Measurements from ENCODE around the gene GPR39. TPM values are rescaled to one million over a fixed set of nuclear protein-coding genes. Genes with fewer than 3 reads are reported as not detected.

The GPR39 gene
- polyA plus RNA-seq, 2 of the 4 experiments (the other 2 are of a cell fraction): 11.3 to 11.8 TPM

DNA sequence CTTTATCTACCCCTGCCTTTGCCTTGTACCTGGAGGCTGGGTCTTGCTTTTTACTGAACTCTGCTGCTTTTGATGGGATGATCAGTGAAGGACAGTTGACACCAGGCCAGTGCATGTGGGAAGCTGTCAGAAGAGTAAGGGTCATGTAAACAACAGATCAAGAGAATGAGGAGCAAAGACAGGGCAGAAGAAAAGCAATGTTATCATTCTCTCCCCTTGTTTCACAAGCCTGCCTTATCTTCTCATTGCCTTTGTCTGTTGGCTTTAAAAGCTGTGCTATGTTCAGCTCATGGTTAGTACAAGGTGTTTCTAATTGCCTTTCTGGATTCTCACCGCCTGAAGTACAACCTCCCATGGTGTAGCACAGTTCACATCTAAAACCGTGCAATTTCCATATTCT is 225.8 kb downstream of the GPR39 start:
- no peak for TF ChIP-seq CBX2 (IDR thresholded peaks at IDR 0.05; ENCODE audit: borderline replicate concordance, low read depth)
- no peak for TF ChIP-seq HDAC2 (IDR thresholded peaks at IDR 0.05)
- no peak for TF ChIP-seq ZFP36 (IDR thresholded peaks at IDR 0.05; ENCODE audit: borderline replicate concordance, partially characterized antibody)
- TF ChIP-seq, protein P1, sequence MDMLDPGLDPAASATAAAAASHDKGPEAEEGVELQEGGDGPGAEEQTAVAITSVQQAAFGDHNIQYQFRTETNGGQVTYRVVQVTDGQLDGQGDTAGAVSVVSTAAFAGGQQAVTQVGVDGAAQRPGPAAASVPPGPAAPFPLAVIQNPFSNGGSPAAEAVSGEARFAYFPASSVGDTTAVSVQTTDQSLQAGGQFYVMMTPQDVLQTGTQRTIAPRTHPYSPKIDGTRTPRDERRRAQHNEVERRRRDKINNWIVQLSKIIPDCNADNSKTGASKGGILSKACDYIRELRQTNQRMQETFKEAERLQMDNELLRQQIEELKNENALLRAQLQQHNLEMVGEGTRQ (IDR thresholded peaks at IDR 0.05): no peak
- no peak for TF ChIP-seq SMC3 (IDR thresholded peaks at IDR 0.05)
- no peak for TF ChIP-seq NR3C1 (IDR thresholded peaks at IDR 0.05)
- TF ChIP-seq, protein P2, sequence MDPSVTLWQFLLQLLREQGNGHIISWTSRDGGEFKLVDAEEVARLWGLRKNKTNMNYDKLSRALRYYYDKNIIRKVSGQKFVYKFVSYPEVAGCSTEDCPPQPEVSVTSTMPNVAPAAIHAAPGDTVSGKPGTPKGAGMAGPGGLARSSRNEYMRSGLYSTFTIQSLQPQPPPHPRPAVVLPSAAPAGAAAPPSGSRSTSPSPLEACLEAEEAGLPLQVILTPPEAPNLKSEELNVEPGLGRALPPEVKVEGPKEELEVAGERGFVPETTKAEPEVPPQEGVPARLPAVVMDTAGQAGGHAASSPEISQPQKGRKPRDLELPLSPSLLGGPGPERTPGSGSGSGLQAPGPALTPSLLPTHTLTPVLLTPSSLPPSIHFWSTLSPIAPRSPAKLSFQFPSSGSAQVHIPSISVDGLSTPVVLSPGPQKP (IDR thresholded peaks at IDR 0.05; ENCODE audit: low read depth, low read length): no peak
- TF ChIP-seq CHD2 (IDR thresholded peaks at IDR 0.05; ENCODE audit: low read length, partially characterized antibody): no peak
- no peak for TF ChIP-seq HOXB13 (CRISPR knock-in tag; IDR thresholded peaks at IDR 0.05; ENCODE audit: low read depth)
- no peak for TF ChIP-seq RFX5 (IDR thresholded peaks at IDR 0.05)
- TF ChIP-seq HOXA7 (CRISPR knock-in tag; IDR thresholded peaks at IDR 0.05): no peak
- TF ChIP-seq, protein P3, sequence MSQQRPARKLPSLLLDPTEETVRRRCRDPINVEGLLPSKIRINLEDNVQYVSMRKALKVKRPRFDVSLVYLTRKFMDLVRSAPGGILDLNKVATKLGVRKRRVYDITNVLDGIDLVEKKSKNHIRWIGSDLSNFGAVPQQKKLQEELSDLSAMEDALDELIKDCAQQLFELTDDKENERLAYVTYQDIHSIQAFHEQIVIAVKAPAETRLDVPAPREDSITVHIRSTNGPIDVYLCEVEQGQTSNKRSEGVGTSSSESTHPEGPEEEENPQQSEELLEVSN (IDR thresholded peaks at IDR 0.05; ENCODE audit: borderline replicate concordance, low read depth): no peak
- no peak for TF ChIP-seq EHMT2 (IDR thresholded peaks at IDR 0.05; ENCODE audit: low read depth)
- TF ChIP-seq TP53 (CRISPR knock-in tag; IDR thresholded peaks at IDR 0.05): no peak
- no peak for TF ChIP-seq NFE2L2 (conservative IDR thresholded peaks at IDR 0.05; ENCODE audit: low read length)
- TF ChIP-seq POLR2AphosphoS2 (conservative IDR thresholded peaks at IDR 0.05; ENCODE audit: low read length): no peak
- no peak for TF ChIP-seq POLR2A (IDR thresholded peaks at IDR 0.05; ENCODE audit: low read length)
- TF ChIP-seq, protein P4, sequence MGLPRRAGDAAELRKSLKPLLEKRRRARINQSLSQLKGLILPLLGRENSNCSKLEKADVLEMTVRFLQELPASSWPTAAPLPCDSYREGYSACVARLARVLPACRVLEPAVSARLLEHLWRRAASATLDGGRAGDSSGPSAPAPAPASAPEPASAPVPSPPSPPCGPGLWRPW (IDR thresholded peaks at IDR 0.05): no peak
- TF ChIP-seq PHF8 (IDR thresholded peaks at IDR 0.05; ENCODE audit: borderline replicate concordance, low read depth): no peak
- no peak for TF ChIP-seq EP300 (IDR thresholded peaks at IDR 0.05)
- no peak for FAIRE-seq
- no peak for ATAC-seq
- no peak for DNase-seq (ENCODE audit: low read depth in 1 of 2, low spot score in 1 of 2)
- ChIA-PET POLR2A (no interaction called here), CTCF (no interaction called here)
- no peak overlapping the region for H3K4me2 ChIP-seq
- no peak overlapping the region for H3K27ac ChIP-seq
- WGBS (ENCODE audit: missing lambda C conversion rate): 88% methylated on average over 2 of the region's 2 CpGs
- H3K9me3 ChIP-seq: no peaks in the 10 kb centered on the region
- H3K4me1 ChIP-seq: no peaks in the 10 kb centered on the region
- H3K4me3 ChIP-seq: no peak overlapping the region

DNA sequence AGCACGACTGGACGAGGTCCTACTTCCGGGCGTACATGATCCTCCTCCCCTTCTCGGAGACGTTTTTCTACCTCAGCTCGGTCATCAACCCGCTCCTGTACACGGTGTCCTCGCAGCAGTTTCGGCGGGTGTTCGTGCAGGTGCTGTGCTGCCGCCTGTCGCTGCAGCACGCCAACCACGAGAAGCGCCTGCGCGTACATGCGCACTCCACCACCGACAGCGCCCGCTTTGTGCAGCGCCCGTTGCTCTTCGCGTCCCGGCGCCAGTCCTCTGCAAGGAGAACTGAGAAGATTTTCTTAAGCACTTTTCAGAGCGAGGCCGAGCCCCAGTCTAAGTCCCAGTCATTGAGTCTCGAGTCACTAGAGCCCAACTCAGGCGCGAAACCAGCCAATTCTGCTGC is 228.6 kb downstream of the GPR39 start:
- TF ChIP-seq MYC (IDR thresholded peaks at IDR 0.05; ENCODE audit: borderline replicate concordance, low read length) (no peak), EHMT2 (IDR thresholded peaks at IDR 0.05; ENCODE audit: low read depth) (no peak), POLR2A (IDR thresholded peaks at IDR 0.05; ENCODE audit: low read length) (no peak), TP53 (CRISPR knock-in tag; IDR thresholded peaks at IDR 0.05) (no peak), RCOR1 (IDR thresholded peaks at IDR 0.05; ENCODE audit: low read depth, low read length) (no peak), CBX8 (IDR thresholded peaks at IDR 0.05) (no peak), ZC3H11A (IDR thresholded peaks at IDR 0.05) (no peak), CBX2 (IDR thresholded peaks at IDR 0.05; ENCODE audit: borderline replicate concordance, low read depth) (no peak)
- TF ChIP-seq, protein P5, sequence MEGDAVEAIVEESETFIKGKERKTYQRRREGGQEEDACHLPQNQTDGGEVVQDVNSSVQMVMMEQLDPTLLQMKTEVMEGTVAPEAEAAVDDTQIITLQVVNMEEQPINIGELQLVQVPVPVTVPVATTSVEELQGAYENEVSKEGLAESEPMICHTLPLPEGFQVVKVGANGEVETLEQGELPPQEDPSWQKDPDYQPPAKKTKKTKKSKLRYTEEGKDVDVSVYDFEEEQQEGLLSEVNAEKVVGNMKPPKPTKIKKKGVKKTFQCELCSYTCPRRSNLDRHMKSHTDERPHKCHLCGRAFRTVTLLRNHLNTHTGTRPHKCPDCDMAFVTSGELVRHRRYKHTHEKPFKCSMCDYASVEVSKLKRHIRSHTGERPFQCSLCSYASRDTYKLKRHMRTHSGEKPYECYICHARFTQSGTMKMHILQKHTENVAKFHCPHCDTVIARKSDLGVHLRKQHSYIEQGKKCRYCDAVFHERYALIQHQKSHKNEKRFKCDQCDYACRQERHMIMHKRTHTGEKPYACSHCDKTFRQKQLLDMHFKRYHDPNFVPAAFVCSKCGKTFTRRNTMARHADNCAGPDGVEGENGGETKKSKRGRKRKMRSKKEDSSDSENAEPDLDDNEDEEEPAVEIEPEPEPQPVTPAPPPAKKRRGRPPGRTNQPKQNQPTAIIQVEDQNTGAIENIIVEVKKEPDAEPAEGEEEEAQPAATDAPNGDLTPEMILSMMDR (IDR thresholded peaks at IDR 0.05): no peak
- TF ChIP-seq, protein P6, sequence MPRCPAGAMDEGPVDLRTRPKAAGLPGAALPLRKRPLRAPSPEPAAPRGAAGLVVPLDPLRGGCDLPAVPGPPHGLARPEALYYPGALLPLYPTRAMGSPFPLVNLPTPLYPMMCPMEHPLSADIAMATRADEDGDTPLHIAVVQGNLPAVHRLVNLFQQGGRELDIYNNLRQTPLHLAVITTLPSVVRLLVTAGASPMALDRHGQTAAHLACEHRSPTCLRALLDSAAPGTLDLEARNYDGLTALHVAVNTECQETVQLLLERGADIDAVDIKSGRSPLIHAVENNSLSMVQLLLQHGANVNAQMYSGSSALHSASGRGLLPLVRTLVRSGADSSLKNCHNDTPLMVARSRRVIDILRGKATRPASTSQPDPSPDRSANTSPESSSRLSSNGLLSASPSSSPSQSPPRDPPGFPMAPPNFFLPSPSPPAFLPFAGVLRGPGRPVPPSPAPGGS (IDR thresholded peaks at IDR 0.05): no peak
- Histone ChIP-seq H3K9me3 (no peaks in the 10 kb centered on the region), H3K4me2 (no peak overlapping the region), H3K4me3 (no peak overlapping the region), H3K4me1 (no peaks in the 10 kb centered on the region), H3K27ac (no peak overlapping the region)
- 95% methylated on average over 35 of the region's 35 CpGs for WGBS (ENCODE audit: missing lambda C conversion rate)
- no peak for ATAC-seq
- FAIRE-seq: no peak
- CTCF ChIA-PET: no interaction called here
- DNase-seq (ENCODE audit: low read depth in 1 of 2, low spot score in 1 of 2): no peak
- POLR2A ChIA-PET: no interaction called here

Measured in A549 (cell line).